Measurements from ENCODE around the gene OR9Q2. TPM values are rescaled to one million over a fixed set of nuclear protein-coding genes. Genes with fewer than 3 reads are reported as not detected.

Gene OR9Q2
- total RNA-seq, 2 experiments from 2014 or later, result not detected

DNA sequence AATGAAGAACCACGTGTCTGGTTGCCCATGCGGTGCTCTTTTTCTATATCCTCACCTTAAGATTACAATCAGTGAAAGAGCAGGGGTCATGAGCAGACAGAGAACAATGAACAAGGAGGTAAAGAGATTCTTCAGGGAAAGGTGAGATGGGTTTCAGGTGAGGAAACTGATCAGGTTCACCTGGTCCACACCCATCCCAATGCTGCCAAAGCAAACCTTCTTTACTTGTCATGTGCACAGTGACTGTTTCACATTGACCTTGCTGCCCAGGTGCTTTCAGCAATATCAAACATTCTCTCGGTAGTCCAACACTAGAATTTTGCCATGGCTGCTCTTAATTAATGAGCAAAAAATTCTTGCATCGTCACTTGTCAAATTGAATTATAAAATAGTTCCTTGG lies 24.5 kb upstream of the OR9Q2 start:
- intact Hi-C loops (cut with micrococcal nuclease; ENCODE audit: unreplicated experiment), result no loop called here
- Histone ChIP-seq H4K20me1 (ENCODE audit: insufficient read depth, low read length) (no peaks in the 10 kb centered on the region), H3K4me2 (ENCODE audit: low read length) (no peak overlapping the region), H2AFZ (ENCODE audit: low read length) (no peak overlapping the region), H3K4me3 (ENCODE audit: low read depth, low read length, poor library complexity, severe bottlenecking) (no peak overlapping the region), H3K36me3 (ENCODE audit: insufficient read depth, low read length) (no peaks in the 10 kb centered on the region), H3K9me3 (ENCODE audit: low read length) (no peaks in the 10 kb centered on the region), H3K79me2 (ENCODE audit: insufficient read depth, low read depth, low read length) (no peaks in the 10 kb centered on the region), H3K9me2 (ENCODE audit: insufficient read depth, low read length) (no peaks in the 10 kb centered on the region), H3K27ac (ENCODE audit: low read depth, low read length, poor library complexity, severe bottlenecking) (no peak overlapping the region), H3K4me1 (ENCODE audit: insufficient read depth, low read length, poor library complexity, severe bottlenecking) (no peaks in the 10 kb centered on the region)
- POLR2A ChIA-PET, result no interaction called here
- no TSS peak for BruUV-seq (replicated peaks)
- DNase-seq (ENCODE audit: low spot score), result no peak
- no peak for TF ChIP-seq CTCF (conservative IDR thresholded peaks at IDR 0.05; ENCODE audit: low read length)
- CTCF ChIA-PET (ENCODE audit: unreplicated experiment), result no interaction called here

- intact Hi-C loops (cut with micrococcal nuclease; ENCODE audit: unreplicated experiment), result no loop called here
- TF ChIP-seq EZH2phosphoT487 (IDR thresholded peaks at IDR 0.05; ENCODE audit: borderline replicate concordance, low read depth, low read length), result no peak
- no peak for TF ChIP-seq CTCF (conservative IDR thresholded peaks at IDR 0.05; ENCODE audit: low read length)
- Histone ChIP-seq H3K79me2 (ENCODE audit: insufficient read depth, low read depth, low read length) (no peaks in the 10 kb centered on the region), H3K36me3 (ENCODE audit: insufficient read depth, low read length) (no peaks in the 10 kb centered on the region), H3K27ac (ENCODE audit: low read depth, low read length, poor library complexity, severe bottlenecking) (no peak overlapping the region), H3K9me2 (ENCODE audit: insufficient read depth, low read length) (no peaks in the 10 kb centered on the region), H4K20me1 (ENCODE audit: insufficient read depth, low read length) (no peaks in the 10 kb centered on the region), H3K4me1 (ENCODE audit: insufficient read depth, low read length, poor library complexity, severe bottlenecking) (no peaks in the 10 kb centered on the region), H2AFZ (ENCODE audit: low read length) (no peak overlapping the region), H3K4me2 (ENCODE audit: low read length) (no peak overlapping the region), H3K4me3 (ENCODE audit: low read depth, low read length, poor library complexity, severe bottlenecking) (no peak overlapping the region), H3K9me3 (ENCODE audit: low read length) (no peaks in the 10 kb centered on the region)
- no TSS peak for BruUV-seq (replicated peaks)
- ChIA-PET CTCF (ENCODE audit: unreplicated experiment) (no interaction called here), POLR2A (no interaction called here)
- DNase-seq (ENCODE audit: low spot score), result no peak
Measured at GRCh38 chr11:58164990-58165389, 23.9 kb upstream of the OR9Q2 start.

DNA sequence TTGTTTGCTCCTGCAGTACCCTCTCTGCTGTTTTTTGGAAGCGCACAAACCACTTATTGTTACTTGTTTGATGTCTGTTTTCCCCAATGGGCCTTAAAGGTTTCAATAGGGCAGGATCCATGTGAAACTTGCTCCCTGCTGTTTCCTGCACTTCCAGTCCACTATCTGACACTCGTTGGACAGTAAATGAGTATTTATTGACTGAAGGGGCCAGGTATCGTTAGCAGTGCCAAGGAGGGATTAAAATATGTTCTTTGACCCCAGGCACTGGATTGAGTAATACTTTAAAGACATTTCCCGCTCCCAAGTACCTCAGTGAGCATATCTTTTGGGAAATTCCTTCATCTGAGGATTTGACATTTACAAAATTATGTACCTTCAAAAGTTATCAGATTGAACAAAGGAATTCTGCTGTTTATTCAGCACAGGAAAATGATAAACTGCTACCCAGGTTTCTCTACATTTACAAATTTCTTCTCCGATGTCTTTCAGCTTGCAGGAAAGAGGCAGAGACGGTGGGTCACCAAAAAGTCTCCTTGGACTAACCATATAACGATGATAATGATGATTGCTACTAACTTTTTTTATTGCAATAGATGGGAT lies 23.3 kb upstream of the OR9Q2 start:
- no peaks in the 10 kb centered on the region for H3K9me3 ChIP-seq (ENCODE audit: low read length)
- CTCF ChIA-PET (ENCODE audit: unreplicated experiment), result no interaction called here
- BruUV-seq (replicated peaks), result no TSS peak
- DNase-seq (ENCODE audit: low spot score), result no peak
- no peaks in the 10 kb centered on the region for H3K36me3 ChIP-seq (ENCODE audit: insufficient read depth, low read length)
- no peak for TF ChIP-seq EZH2phosphoT487 (IDR thresholded peaks at IDR 0.05; ENCODE audit: borderline replicate concordance, low read depth, low read length)
- no peak for TF ChIP-seq CTCF (conservative IDR thresholded peaks at IDR 0.05; ENCODE audit: low read length)
- no peaks in the 10 kb centered on the region for H3K4me1 ChIP-seq (ENCODE audit: insufficient read depth, low read length, poor library complexity, severe bottlenecking)
- no peak overlapping the region for H3K4me2 ChIP-seq (ENCODE audit: low read length)
- intact Hi-C loops (cut with micrococcal nuclease; ENCODE audit: unreplicated experiment), result no loop called here
- H4K20me1 ChIP-seq (ENCODE audit: insufficient read depth, low read length), result no peaks in the 10 kb centered on the region
- POLR2A ChIA-PET, result no interaction called here
- no peaks in the 10 kb centered on the region for H3K9me2 ChIP-seq (ENCODE audit: insufficient read depth, low read length)
- no peak overlapping the region for H3K4me3 ChIP-seq (ENCODE audit: low read depth, low read length, poor library complexity, severe bottlenecking)
- no peak overlapping the region for H3K27ac ChIP-seq (ENCODE audit: low read depth, low read length, poor library complexity, severe bottlenecking)
- no peaks in the 10 kb centered on the region for H3K79me2 ChIP-seq (ENCODE audit: insufficient read depth, low read depth, low read length)
- H2AFZ ChIP-seq (ENCODE audit: low read length), result no peak overlapping the region

Data from OCI-LY7 (cell line).